ENCODE measurements around the gene HDGFL3.

HDGFL3 gene

DNA sequence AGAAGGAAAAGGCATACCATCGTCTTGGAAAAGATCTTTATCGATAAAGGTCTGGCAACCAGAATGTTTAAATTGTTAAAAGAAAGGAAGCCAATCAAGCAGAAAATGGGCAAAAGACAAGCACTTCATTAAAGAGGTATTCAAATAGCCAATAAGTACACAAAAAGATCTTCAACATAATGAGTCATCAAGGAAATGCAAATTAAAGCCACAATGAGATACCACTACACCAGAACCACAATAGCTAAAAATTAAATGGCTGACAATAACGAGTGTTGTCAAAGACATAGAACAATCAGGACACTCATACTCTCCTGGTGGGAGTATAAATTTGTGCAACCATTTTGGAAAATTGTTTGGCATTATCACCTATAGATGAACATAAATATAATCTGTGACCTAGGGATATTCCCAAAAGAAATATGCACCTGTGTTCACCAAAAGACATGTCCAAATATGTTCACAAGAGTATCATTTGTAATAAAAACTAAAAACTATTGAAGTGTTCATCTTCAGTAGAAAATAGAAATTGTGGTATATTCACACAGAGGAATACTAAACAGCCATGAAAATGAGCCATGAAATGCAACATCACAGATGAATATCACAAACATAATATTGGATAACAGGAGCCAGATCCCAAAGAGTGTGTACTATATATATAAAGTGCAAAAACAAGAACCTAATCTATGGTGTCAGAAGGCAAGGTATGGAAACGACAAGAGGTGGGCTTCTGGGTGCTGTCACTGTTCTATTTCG lies 126.2 kb downstream of the HDGFL3 start:
- Histone ChIP-seq H3K27me3 (ENCODE audit: control insufficient read depth, low read length) (no peaks in the 10 kb centered on the region), H3K4me2 (ENCODE audit: low read length) (no peak overlapping the region)
- TF ChIP-seq EZH2phosphoT487 (IDR thresholded peaks at IDR 0.05; ENCODE audit: borderline replicate concordance, low read length), result no peak
- TF ChIP-seq, protein P1, sequence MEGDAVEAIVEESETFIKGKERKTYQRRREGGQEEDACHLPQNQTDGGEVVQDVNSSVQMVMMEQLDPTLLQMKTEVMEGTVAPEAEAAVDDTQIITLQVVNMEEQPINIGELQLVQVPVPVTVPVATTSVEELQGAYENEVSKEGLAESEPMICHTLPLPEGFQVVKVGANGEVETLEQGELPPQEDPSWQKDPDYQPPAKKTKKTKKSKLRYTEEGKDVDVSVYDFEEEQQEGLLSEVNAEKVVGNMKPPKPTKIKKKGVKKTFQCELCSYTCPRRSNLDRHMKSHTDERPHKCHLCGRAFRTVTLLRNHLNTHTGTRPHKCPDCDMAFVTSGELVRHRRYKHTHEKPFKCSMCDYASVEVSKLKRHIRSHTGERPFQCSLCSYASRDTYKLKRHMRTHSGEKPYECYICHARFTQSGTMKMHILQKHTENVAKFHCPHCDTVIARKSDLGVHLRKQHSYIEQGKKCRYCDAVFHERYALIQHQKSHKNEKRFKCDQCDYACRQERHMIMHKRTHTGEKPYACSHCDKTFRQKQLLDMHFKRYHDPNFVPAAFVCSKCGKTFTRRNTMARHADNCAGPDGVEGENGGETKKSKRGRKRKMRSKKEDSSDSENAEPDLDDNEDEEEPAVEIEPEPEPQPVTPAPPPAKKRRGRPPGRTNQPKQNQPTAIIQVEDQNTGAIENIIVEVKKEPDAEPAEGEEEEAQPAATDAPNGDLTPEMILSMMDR (IDR thresholded peaks at IDR 0.05; ENCODE audit: low read depth, low read length, poor library complexity, severe bottlenecking), result no peak

DNA sequence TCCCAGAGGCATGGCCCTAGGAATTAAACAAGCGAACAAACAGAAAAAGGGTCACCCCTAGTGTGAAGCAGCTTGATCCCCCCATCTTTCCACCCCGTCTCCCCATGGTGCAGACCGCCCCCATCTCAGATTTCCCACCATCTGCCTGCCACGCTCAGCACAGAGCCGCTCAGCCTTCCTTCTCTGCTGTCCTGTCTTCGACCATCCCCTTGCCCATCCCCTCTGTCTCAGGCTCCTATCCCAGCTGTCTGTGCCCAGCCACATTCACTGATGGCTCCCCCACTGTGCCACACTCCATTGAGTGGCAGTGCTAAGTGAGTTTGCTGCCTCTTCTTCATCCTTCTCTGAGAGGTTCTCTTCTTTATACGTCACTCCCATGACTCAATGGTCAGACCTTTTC lies 128.9 kb downstream of the HDGFL3 start:
- no peaks in the 10 kb centered on the region for H3K9me2 ChIP-seq (replicated peaks; ENCODE audit: control insufficient read depth, low read length)
- H3F3A ChIP-seq (ENCODE audit: control insufficient read depth, insufficient read depth), result no peaks in the 10 kb centered on the region
- H3K36me3 ChIP-seq (ENCODE audit: control insufficient read depth, low read length), result no peaks in the 10 kb centered on the region
- H3K4me2 ChIP-seq (ENCODE audit: low read length), result no peak overlapping the region
- H3K79me2 ChIP-seq (ENCODE audit: control insufficient read depth, low read length), result no peaks in the 10 kb centered on the region
- TF ChIP-seq, protein P1 (IDR thresholded peaks at IDR 0.05; ENCODE audit: low read depth, low read length, poor library complexity, severe bottlenecking), result no peak
- no peak for TF ChIP-seq EZH2phosphoT487 (IDR thresholded peaks at IDR 0.05; ENCODE audit: borderline replicate concordance, low read length)
- no peak overlapping the region for H3K27ac ChIP-seq (ENCODE audit: low read depth, low read length)
- no peaks in the 10 kb centered on the region for H3K27me3 ChIP-seq (ENCODE audit: control insufficient read depth, low read length)
- no peaks in the 10 kb centered on the region for H3K4me1 ChIP-seq (ENCODE audit: control insufficient read depth, low read length)
- H4K20me1 ChIP-seq (ENCODE audit: control insufficient read depth, insufficient read depth, low read depth, low read length), result no peaks in the 10 kb centered on the region
- H3K9me3 ChIP-seq (ENCODE audit: control insufficient read depth, insufficient read depth, low read length), result peaks cover 4% of the 10 kb centered on the region; the same call in 1 of the 2 replicates
- no peak overlapping the region for H3K4me3 ChIP-seq (ENCODE audit: low read length)

More for the DNA sequence above, 126.2 kb downstream of the HDGFL3 start:
- Histone ChIP-seq H4K20me1 (ENCODE audit: control insufficient read depth, insufficient read depth, low read depth, low read length) (no peaks in the 10 kb centered on the region), H3K4me3 (ENCODE audit: low read length) (no peak overlapping the region), H3K36me3 (ENCODE audit: control insufficient read depth, low read length) (no peaks in the 10 kb centered on the region), H3F3A (ENCODE audit: control insufficient read depth, insufficient read depth) (no peaks in the 10 kb centered on the region), H3K79me2 (ENCODE audit: control insufficient read depth, low read length) (no peaks in the 10 kb centered on the region), H3K4me1 (ENCODE audit: control insufficient read depth, low read length) (no peaks in the 10 kb centered on the region), H3K9me3 (ENCODE audit: control insufficient read depth, insufficient read depth, low read length) (no peaks in the 10 kb centered on the region), H3K27ac (ENCODE audit: low read depth, low read length) (no peak overlapping the region), H3K9me2 (replicated peaks; ENCODE audit: control insufficient read depth, low read length) (no peaks in the 10 kb centered on the region)

Measured in DOHH2 (cell line).